Right ventricle myocardium superior (tissue), 1 donor: ENCODE measurements around the gene TGIF1. TPM values are rescaled to one million over a fixed set of nuclear protein-coding genes. Genes with fewer than 3 reads are reported as not detected.

Source experiments
- ATAC-seq: fragments of 200-7000 bp; cut with Tn5 transposase; one replicate; pipeline ENCODE4 v1.9.1; 2020; ENCODE audit warnings: mild to moderate bottlenecking; ENCODE audit not compliant: poor library complexity
- DNase-seq: peaks from one replicate; pipeline ENCODE4 v3.0.0-alpha.2; 2020
- intact Hi-C: fragments of 100-400 bp; cut with DNase I; formaldehyde crosslinking; loops from one replicate; pipeline ENCODE4 v1.11.2; 2022
- total RNA-seq: library from RNA; stranded (reverse); fragmentation: NEBNext Ultra II Directional; extraction: Animal tissue kit (Norgen Biotek cat#: 25700); gene quantifications from one replicate; pipeline ENCODE4 v1.2.1, GENCODE V29; 2021
- donor health status: DM: no; HTN: yes; CAD: no; lungs with severe emphysema.

The TGIF1 gene
- total RNA-seq, 1 donor from 2014 or later, result 9.9 TPM

DNA sequence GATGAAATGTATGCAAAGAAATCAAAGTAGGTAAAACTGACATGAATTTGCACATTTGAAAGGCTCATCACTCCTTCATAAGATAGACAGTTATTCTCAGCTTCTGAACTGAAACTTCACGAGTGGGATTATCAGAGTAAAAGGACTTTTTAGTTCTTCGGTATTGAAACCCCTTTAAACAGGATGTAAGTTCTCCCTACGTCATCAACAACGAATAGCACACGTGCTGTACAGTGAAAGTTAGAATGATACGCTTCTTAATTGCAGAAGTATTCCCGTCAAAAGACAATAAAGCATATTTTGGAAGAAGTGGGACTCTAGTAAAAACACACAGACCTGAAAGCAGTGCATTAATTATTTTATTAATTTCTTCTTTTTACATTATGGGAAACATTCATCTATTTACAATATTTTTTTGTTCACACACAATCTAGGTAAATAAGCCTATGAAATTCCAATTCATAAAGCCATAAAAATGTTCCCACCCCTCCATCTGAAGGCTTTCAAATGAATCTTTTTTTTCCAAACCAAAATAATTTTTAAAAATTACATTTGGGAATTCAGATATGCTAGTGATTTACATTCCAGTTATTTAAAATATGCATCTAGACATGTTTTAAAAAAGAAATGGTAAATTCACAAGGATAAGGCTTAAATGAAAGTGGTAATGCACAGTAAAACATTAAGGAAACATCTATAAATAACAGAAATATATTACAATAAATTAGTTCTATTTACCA is 45.9 kb downstream of the TGIF1 start:
- DNase-seq (no peak), ATAC-seq (no peak)
- intact Hi-C loops, result no loop called here

DNA sequence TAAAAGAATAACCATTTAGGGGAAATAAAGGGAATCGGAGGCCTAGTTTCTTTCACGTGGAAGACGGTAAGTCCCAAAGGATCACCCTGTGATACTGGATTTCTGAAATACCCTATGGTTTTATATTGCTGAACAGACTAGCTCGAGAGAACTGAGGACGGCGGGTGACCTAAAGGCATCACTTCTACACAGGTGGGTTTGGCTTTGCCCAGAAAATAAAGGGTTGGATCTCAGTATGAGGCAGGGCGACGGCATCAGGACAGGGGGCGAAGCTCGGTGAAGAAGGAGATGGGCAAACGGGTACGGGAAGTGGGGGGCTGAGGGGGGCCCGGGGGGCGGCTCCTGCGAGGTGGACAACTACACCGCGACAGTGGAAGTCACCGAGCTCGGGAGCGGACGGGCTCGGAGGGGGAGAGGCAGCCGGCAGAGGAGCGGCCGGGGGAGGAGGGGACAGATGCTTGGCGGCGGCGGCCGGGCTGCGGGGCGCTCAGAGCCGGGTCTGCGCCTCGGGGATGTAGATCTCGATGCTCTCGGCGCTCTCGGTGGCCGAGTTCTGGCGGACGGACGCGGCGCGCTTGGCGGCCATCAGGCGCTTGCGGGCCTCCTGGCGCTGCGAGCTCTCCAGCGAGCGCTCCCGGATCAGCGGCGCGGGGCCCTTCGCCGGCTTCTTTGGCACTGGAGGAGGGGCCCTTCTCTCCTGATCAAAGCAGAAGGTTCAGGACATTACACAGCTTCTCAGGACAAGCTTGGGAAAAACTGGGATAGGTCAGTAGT is 48.9 kb downstream of the TGIF1 start:
- intact Hi-C loops, result no loop called here
- peak; percentile 56 for DNase-seq
- ATAC-seq, result peak; percentile 81

DNA sequence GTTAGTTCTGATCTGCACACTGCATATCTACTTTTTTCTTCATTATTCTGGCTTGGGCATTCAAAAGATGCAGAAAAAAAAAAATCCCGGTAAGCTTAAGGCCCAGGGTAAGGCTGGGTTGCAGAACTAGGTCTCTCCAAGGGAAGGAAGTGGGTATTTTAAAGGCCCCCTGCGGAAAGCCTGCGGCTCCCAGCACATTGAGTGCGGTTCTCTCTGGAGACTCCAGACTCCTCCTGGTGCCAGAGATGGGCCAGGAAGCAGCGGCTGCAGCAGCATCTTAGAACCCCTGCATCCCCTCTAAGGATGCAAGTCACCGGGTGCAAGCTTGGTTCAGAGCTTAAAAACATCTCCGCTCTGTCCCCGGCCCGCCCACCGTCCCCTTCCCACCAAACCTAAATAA is 49.5 kb downstream of the TGIF1 start:
- intact Hi-C loops, result no loop called here
- DNase-seq, result no peak
- no peak for ATAC-seq

DNA sequence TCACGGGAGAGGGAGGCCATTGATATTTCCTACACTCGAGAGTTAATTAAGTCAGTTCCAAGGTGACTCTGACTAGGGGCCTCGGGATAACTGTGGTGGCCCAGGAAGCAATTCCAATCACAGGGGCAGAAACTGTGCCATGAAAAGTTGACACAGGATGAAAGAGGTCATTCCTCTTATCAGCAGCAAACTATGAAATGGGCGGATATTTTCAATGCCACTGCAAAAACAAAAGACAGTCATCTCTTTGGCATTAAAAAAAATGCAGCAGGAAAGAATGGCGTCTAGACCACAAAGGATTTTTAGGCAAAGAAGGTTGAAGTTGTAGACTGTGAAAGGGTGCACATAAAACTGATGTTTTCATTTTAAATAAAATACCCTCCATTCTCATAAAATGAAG is 50.0 kb downstream of the TGIF1 start:
- ATAC-seq (no peak), DNase-seq (no peak)
- intact Hi-C loops, result no loop called here

DNA sequence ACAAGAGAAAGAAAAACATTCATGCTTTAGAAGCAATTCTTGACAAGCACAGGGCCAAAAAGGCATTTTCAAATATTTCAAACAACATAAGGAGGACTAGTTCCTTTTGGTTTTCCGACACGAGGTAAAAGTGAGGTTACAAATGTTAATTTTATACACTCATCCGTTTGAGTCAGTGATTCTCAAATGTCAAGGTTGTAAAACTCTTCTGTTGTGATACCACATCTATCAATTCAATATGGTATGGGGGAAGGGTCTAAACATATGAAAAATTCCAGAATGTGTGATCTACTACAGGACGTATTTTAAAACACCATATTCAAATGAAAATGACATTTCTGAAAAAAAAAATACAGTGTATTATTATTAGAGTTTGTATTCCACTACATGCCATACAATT is 52.7 kb downstream of the TGIF1 start:
- ATAC-seq, result no peak
- intact Hi-C loops, result no loop called here
- DNase-seq, result no peak

DNA sequence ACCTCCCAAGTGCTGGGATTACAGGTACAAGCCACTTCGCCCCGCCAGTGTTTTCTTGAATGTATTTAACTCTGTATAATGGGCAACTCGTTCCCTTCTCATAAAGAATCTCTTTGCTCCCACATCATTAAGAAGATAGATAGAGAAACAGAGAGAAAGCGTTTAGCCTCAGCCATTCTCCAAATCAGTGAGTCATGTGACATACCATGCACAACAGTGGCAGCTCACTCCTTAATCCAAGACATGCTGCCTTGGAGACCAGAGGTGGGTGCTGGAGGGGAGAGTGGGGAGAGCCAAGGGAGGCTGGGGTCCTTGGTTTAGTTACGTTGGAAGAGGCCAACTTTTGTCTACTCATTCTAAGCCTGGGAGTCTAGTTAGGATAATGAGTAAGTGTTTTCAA is 54.7 kb downstream of the TGIF1 start:
- ATAC-seq (no peak), DNase-seq (no peak)
- intact Hi-C loops, result no loop called here

DNA sequence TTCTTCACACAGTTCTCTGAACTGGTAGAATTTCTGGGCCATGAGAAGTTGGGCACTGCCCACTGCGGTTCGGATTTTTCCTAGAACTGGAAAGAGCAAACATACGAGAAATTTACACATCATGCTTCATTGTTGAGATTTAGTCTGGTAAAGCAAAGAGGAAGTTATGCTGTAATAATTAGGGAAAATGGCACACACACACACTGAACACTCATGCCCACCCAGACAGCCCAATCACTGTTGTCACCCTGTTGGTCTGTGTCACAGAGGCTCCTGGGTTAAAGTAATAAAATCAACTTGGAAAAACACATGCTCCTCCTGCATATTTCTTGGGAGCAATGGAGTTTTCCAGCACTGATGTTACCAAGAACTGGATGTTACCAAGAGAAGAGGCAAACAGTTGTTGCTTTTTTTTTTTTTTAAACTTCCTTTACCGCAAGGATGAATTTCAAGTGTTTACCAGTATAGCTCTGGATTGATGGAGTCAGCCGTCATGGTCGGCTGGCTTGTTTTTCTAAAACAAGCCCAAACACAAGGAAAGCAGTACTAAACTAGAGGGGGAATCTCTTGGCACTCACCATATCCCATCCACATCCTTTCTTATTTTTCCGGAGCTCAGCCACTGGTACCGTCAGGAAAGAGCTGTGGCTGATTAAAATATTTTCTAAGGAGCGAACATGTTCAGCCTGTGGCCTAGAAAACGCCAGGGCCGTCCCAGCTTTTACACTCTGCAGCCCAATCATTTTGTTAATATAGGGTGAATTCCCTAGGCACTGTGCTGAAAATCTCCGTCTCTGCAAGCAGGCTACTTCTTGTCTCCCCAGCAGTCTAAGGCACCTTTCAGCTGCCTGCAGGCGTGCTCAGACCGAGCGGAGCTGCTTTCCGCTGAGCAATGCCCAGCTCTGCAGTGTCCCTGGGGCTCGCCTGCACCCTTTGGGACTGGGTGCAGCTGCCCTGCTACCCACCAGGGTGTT is 58.9 kb downstream of the TGIF1 start:
- ATAC-seq (no peak), DNase-seq (no peak)
- intact Hi-C loops, result no loop called here

Other genes with a start within 250 kb of the TGIF1 start
- 608 TPM for gene MYOM1, start 230.2 kb upstream of the TGIF1 start, total RNA-seq
- 1,520 TPM for gene MYL12A, start 202.4 kb upstream of the TGIF1 start, total RNA-seq
- gene MYL12B, start 188.0 kb upstream of the TGIF1 start, total RNA-seq, result 154 TPM